Loucy (cell line): ENCODE results near the gene PCTP.
A peak's percentile ranks its signal among the peaks of the same experiment; 100 is the strongest.

ENCODE experiments used
- H2AFZ ChIP-seq: fragments of 200-600 bp; sonication (generic); 2 replicates; pipeline ENCODE4 v1.6.0; 2016; ENCODE audit warnings: antibody characterized with exemption, mild to moderate bottlenecking, low read length, moderate library complexity
- H3F3A ChIP-seq: fragments of 200-600 bp; 2 replicates; pipeline ENCODE4 v1.6.0; 2016; ENCODE audit warnings: antibody characterized with exemption, low read depth, mild to moderate bottlenecking
- H3K27me3 ChIP-seq: fragments of 200-600 bp; sonication (generic); 2 replicates; pipeline ENCODE4 v1.6.1; 2014; ENCODE audit warnings: low read length, mild to moderate bottlenecking; ENCODE audit not compliant: insufficient read depth, poor library complexity, severe bottlenecking
- H3K36me3 ChIP-seq: fragments of 200-600 bp; sonication (generic); 2 replicates; pipeline ENCODE4 v1.6.1; 2016; ENCODE audit warnings: low read length; ENCODE audit not compliant: insufficient read depth
- H3K4me1 ChIP-seq: fragments of 200-600 bp; sonication (generic); 2 replicates; pipeline ENCODE4 v1.5.1; 2014; ENCODE audit warnings: low read length, mild to moderate bottlenecking; ENCODE audit not compliant: insufficient read depth, poor library complexity, severe bottlenecking
- H3K4me2 ChIP-seq: fragments of 200-600 bp; sonication (generic); 2 replicates; pipeline ENCODE4 v1.6.0; 2014; ENCODE audit warnings: antibody characterized with exemption, low read length, low read depth, mild to moderate bottlenecking; ENCODE audit not compliant: poor library complexity, severe bottlenecking
- H3K4me3 ChIP-seq: fragments of 200-600 bp; sonication (generic); 2 replicates; pipeline ENCODE4 v1.5.1; 2014; ENCODE audit warnings: low read length, mild to moderate bottlenecking, mixed read lengths; ENCODE audit not compliant: poor library complexity, severe bottlenecking
- H3K79me2 ChIP-seq: fragments of 200-600 bp; sonication (generic); 2 replicates; pipeline ENCODE4 v1.6.1; 2014; ENCODE audit warnings: low read length; ENCODE audit not compliant: insufficient read depth
- H3K9ac ChIP-seq: fragments of 200-600 bp; sonication (generic); 2 replicates; pipeline ENCODE4 v1.6.0; 2014; ENCODE audit warnings: mild to moderate bottlenecking, low read depth, low read length, moderate library complexity; ENCODE audit not compliant: poor library complexity, severe bottlenecking
- H3K9me2 ChIP-seq: fragments of 200-600 bp; sonication (generic); replicated peaks from 2 replicates; pipeline ENCODE4 v1.6.1; 2016; ENCODE audit warnings: low read depth, low read length, mixed read lengths
- H3K9me3 ChIP-seq: fragments of 200-600 bp; sonication (generic); 2 replicates; pipeline ENCODE4 v1.6.1; 2014; ENCODE audit warnings: mild to moderate bottlenecking, antibody characterized with exemption, low read length, low read depth; ENCODE audit not compliant: insufficient read depth
- H4K20me1 ChIP-seq: fragments of 200-600 bp; sonication (generic); 2 replicates; pipeline ENCODE4 v1.6.0; 2014; ENCODE audit warnings: antibody characterized with exemption, low read length, mild to moderate bottlenecking; ENCODE audit not compliant: insufficient read depth, poor library complexity, severe bottlenecking
- EZH2phosphoT487 ChIP-seq: fragments of 200-600 bp; IDR thresholded peaks from 2 replicates; pipeline ENCODE4 v1.6.1; 2018; ENCODE audit warnings: antibody characterized with exemption, mild to moderate bottlenecking, moderate library complexity, borderline replicate concordance
- TF ChIP-seq, protein P1 (sequence below): fragments of 200-600 bp; sonication (generic); conservative IDR thresholded peaks from 2 replicates; pipeline ENCODE4 v1.5.1; 2014; ENCODE audit warnings: mild to moderate bottlenecking, antibody characterized with exemption, low read length

Gene PCTP

DNA sequence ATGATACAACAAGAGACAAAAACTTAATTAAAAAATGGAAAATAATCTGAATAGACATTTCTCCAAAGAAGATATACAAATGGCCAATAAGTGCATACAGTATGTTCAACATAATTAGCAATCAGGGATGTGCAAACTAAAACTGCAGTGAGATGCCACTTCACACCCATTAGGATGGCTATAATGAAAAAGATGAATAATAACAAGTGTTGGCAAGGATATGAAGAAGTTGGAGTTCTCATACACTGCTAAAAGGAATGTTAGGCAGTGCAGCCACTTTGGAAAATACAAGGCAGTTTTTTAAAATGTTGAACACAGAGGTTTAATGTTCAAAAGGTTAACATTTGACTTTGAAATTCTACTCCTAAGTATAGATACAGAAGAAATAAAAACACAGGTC lies 69.8 kb downstream of the PCTP start:
- Histone ChIP-seq H2AFZ (no peak overlapping the region), H3K9me2 (no peaks in the 10 kb centered on the region), H3K9me3 (no peaks in the 10 kb centered on the region), H3K36me3 (no peaks in the 10 kb centered on the region), H4K20me1 (no peaks in the 10 kb centered on the region), H3K4me3 (no peak overlapping the region), H3K4me1 (no peaks in the 10 kb centered on the region), H3K79me2 (no peaks in the 10 kb centered on the region), H3K27me3 (no peaks in the 10 kb centered on the region), H3K4me2 (no peak overlapping the region), H3K9ac (no peak overlapping the region), H3F3A (no peaks in the 10 kb centered on the region)
- no peak for TF ChIP-seq EZH2phosphoT487
- TF ChIP-seq, protein P1, sequence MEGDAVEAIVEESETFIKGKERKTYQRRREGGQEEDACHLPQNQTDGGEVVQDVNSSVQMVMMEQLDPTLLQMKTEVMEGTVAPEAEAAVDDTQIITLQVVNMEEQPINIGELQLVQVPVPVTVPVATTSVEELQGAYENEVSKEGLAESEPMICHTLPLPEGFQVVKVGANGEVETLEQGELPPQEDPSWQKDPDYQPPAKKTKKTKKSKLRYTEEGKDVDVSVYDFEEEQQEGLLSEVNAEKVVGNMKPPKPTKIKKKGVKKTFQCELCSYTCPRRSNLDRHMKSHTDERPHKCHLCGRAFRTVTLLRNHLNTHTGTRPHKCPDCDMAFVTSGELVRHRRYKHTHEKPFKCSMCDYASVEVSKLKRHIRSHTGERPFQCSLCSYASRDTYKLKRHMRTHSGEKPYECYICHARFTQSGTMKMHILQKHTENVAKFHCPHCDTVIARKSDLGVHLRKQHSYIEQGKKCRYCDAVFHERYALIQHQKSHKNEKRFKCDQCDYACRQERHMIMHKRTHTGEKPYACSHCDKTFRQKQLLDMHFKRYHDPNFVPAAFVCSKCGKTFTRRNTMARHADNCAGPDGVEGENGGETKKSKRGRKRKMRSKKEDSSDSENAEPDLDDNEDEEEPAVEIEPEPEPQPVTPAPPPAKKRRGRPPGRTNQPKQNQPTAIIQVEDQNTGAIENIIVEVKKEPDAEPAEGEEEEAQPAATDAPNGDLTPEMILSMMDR, result no peak

GRCh38 chr17:55822028-55822427 lies 71.2 kb downstream of the PCTP start:
- TF ChIP-seq, protein P1, result no peak
- no peak for TF ChIP-seq EZH2phosphoT487
- Histone ChIP-seq H2AFZ (no peak overlapping the region), H3F3A (no peaks in the 10 kb centered on the region), H3K4me3 (no peak overlapping the region), H3K27me3 (no peaks in the 10 kb centered on the region), H3K9me2 (no peaks in the 10 kb centered on the region), H3K79me2 (no peaks in the 10 kb centered on the region), H3K9me3 (no peaks in the 10 kb centered on the region), H3K4me2 (no peak overlapping the region), H3K9ac (no peak overlapping the region), H4K20me1 (no peaks in the 10 kb centered on the region), H3K4me1 (no peaks in the 10 kb centered on the region), H3K36me3 (no peaks in the 10 kb centered on the region)

GRCh38 chr17:55825213-55825612 lies 74.4 kb downstream of the PCTP start:
- TF ChIP-seq EZH2phosphoT487, result no peak
- TF ChIP-seq, protein P1, result peak; percentile 64
- H3K9ac ChIP-seq, result no peak overlapping the region
- no peaks in the 10 kb centered on the region for H4K20me1 ChIP-seq
- H3K9me3 ChIP-seq, result no peaks in the 10 kb centered on the region
- H3K4me2 ChIP-seq, result no peak overlapping the region
- no peak overlapping the region for H2AFZ ChIP-seq
- no peaks in the 10 kb centered on the region for H3K79me2 ChIP-seq
- no peaks in the 10 kb centered on the region for H3K9me2 ChIP-seq
- no peak overlapping the region for H3K4me3 ChIP-seq
- H3K4me1 ChIP-seq, result no peaks in the 10 kb centered on the region
- H3K27me3 ChIP-seq, result no peaks in the 10 kb centered on the region
- no peaks in the 10 kb centered on the region for H3K36me3 ChIP-seq
- H3F3A ChIP-seq, result no peaks in the 10 kb centered on the region
